Measurements from ENCODE around the gene HSP90AA1.

- TF ChIP-seq, protein P1, sequence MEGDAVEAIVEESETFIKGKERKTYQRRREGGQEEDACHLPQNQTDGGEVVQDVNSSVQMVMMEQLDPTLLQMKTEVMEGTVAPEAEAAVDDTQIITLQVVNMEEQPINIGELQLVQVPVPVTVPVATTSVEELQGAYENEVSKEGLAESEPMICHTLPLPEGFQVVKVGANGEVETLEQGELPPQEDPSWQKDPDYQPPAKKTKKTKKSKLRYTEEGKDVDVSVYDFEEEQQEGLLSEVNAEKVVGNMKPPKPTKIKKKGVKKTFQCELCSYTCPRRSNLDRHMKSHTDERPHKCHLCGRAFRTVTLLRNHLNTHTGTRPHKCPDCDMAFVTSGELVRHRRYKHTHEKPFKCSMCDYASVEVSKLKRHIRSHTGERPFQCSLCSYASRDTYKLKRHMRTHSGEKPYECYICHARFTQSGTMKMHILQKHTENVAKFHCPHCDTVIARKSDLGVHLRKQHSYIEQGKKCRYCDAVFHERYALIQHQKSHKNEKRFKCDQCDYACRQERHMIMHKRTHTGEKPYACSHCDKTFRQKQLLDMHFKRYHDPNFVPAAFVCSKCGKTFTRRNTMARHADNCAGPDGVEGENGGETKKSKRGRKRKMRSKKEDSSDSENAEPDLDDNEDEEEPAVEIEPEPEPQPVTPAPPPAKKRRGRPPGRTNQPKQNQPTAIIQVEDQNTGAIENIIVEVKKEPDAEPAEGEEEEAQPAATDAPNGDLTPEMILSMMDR (conservative IDR thresholded peaks at IDR 0.05 in 1 of 2, IDR thresholded peaks at IDR 0.05 in 1 of 2; ENCODE audit: low read depth in 1 of 2, low read length in 2 of 2) = no peak
- no peak for TF ChIP-seq EZH2 (IDR thresholded peaks at IDR 0.05; ENCODE audit: low read length, missing control alignments)
Measured at GRCh38 chr14:102124419-102124818, 37.6 kb upstream of the HSP90AA1 start.
